Spleen (tissue), 7 donors: Measurements from ENCODE around the gene GGT7.
"Not testable (repeated sequence)": the region's sequence is repeated elsewhere in the genome, so short reads cannot be mapped to it uniquely, and the experiment has no call there.

Experiments used
- POLR2A ChIP-seq, 3 donors: fragments of 450-650 bp; IDR thresholded peaks; one replicate each; pipeline ENCODE4 v1.5.1; 2017; ENCODE audit warnings: antibody characterized with exemption in 3 of 3, mild to moderate bottlenecking in 1 of 3
- POLR2AphosphoS5 ChIP-seq, 3 donors: sonication (generic); formaldehyde crosslinking; IDR thresholded peaks; one replicate each; pipeline ENCODE4 v1.5.1; 2017; ENCODE audit warnings: antibody characterized with exemption in 3 of 3
- TF ChIP-seq, protein P1 (sequence below), 11 experiments: fragments of 200-600 bp in 7 of 11; fragments of 450-650 bp in 4 of 11; sonication (generic) in 4 of 11; IDR thresholded peaks in 8 of 11; conservative IDR thresholded peaks in 3 of 11; 1 replicate in 7 of 11; 2 replicates in 4 of 11; pipeline versions ENCODE4 v1.4.0 to v1.8.0; 2016 to 2021; ENCODE audit warnings: antibody characterized with exemption in 11 of 11, inconsistent platforms in 4 of 11, mild to moderate bottlenecking in 1 of 11
- donor health status: DM: no; HTN: no; CAD: no; lungs with moderate emphysema.
- donor health status: DM: no; HTN: no; CAD: no.
- donor health status: DM: no; HTN: no; CAD: no.

DNA sequence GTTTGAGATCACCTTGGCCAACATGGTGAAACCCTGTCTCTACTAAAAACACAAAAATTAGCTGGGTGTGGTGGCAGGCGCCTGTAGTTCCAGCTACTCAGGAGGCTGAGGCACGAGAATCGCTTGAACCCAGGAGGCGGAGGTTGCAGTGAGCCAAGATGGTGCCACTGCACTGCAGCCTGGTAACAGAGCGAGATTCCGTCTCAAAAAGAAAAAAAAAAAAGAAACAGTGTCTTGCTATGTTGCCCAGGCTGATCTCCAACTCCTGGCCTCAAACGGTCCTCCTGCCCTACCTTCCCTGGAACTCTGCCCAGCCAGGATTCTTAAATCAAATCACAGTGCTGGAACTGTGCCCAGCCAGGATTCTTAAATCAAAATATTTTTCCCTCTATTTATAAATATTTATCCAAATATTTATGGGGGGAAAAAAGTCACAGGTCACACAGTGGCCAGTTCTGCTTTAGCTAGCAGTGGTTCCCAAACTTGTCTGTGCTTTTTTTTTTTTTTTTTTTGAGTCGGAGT is 64.7 kb downstream of the GGT7 start:
- TF ChIP-seq, protein P1, sequence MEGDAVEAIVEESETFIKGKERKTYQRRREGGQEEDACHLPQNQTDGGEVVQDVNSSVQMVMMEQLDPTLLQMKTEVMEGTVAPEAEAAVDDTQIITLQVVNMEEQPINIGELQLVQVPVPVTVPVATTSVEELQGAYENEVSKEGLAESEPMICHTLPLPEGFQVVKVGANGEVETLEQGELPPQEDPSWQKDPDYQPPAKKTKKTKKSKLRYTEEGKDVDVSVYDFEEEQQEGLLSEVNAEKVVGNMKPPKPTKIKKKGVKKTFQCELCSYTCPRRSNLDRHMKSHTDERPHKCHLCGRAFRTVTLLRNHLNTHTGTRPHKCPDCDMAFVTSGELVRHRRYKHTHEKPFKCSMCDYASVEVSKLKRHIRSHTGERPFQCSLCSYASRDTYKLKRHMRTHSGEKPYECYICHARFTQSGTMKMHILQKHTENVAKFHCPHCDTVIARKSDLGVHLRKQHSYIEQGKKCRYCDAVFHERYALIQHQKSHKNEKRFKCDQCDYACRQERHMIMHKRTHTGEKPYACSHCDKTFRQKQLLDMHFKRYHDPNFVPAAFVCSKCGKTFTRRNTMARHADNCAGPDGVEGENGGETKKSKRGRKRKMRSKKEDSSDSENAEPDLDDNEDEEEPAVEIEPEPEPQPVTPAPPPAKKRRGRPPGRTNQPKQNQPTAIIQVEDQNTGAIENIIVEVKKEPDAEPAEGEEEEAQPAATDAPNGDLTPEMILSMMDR (IDR thresholded peaks at IDR 0.05 in 8 of 11, conservative IDR thresholded peaks at IDR 0.05 in 3 of 11) = not testable (repeated sequence)
- TF ChIP-seq POLR2A, POLR2AphosphoS5 (IDR thresholded peaks at IDR 0.05): not testable (repeated sequence)
